ENCODE measurements around the gene ASPSCR1. TPM values are rescaled to one million over a fixed set of nuclear protein-coding genes. Genes with fewer than 3 reads are reported as not detected.

Gene ASPSCR1
- total RNA-seq, 2 experiments from 2014 or later = 27.0 to 33.7 TPM

DNA sequence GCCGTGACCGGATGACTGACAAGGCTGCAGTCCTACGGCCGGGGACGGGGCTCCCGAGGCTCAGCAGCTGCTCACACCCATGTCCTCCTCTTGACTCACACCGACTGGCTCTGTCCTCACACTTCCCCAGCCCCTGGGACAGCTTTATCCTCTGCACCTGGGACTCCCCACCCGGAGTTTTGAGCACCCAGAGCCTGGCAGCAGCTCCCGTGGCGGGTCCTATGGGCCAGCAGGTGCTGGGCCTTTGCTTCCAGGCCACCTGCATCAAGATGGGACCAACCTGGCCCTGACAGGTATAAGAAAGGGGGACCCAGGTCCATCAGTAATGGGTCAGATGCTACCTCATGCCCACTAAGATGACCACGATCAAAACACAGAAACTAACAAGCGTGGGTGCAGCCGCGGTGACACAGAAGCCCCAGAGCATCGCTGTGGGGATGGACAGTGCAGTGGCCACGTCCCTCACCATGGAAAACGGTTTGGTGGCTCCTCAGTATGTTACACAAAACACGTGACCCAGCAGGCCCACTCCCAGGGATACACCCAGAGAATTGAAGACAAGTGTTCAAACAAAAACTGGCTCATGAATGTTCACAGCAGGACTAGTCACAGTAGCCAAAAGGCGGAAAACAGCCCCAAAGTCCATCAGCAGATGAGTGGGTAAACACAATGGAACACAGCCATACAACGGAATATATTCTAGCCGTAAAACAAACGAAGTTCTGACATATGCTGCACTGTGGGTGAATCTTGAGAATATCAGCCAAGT is 13.2 kb upstream of the ASPSCR1 start:
- Mint-ChIP-seq H3K36me3 (ENCODE audit: low read depth) (no peaks in the 10 kb centered on the region), H3K9me3 (ENCODE audit: insufficient read depth) (no peaks in the 10 kb centered on the region), H3K27me3 (ENCODE audit: low read depth) (peaks cover 26% of the 10 kb centered on the region), H3K4me3 (no peak overlapping the region), H3K27ac (no peak overlapping the region), H3K4me1 (ENCODE audit: low read depth) (peaks cover 23% of the 10 kb centered on the region)
- ChIA-PET POLR2A (no interaction called here), CTCF (interaction anchor here (0.6 to 2.3 kb wide), 2 partner anchors 57 to 71 kb away, joined by 3 to 20 read pairs; partner anchors contain the start of genes CENPX and LRRC45)
- ATAC-seq = no peak
- no peak for DNase-seq

DNA sequence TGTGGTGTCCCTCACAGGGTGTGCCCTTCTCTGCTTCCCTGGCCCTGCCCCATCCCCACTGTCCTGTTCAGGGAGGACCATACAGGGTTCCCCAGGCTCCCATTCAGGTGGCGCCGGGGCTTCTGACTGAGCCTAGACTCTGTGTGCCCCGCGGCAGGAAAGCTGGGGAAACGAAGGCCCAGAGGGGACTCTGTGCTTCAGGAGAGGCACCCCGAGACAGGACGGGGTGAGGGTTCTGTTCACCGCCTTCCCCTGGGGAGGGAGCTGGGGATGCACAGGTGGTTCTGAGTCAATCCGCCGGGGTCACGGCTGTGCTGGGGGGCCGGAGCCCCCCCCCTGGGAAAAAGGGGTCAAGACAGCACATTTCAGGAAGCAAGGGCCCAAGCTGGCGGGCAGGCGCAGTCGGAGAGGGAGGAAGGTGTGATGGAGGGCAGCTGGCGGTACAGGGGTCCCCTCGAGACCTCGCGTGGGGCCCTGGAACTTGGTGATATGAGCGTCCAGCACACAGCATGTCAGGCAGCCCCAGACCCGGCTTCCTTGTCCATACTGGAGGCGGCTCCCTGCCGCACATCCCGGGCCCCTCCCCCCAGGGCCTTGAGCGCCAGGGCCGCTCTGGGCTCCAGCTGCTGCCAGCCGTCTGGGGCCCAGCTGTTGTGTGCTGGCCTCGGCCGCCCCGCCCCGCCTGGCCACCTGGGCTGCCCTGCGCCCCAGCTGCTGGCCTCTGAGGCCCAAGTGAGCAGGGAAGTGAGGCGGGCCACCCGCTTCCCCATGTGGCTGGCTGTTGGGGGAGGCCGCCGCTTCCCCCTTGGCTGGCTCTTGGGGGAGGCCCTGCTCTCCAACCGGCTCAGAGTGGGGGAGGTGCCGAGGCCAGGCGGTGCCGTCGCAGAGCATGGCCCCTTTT is 10.8 kb upstream of the ASPSCR1 start:
- H3K4me1 Mint-ChIP-seq (ENCODE audit: low read depth) = peaks cover 23% of the 10 kb centered on the region
- POLR2A ChIA-PET = interaction anchor here (1.1 to 1.9 kb wide), 2 partner anchors 10 to 12 kb away, joined by 3 to 7 read pairs; no protein-coding TSS in a partner anchor
- H3K9me3 Mint-ChIP-seq (ENCODE audit: insufficient read depth) = no peaks in the 10 kb centered on the region
- H3K36me3 Mint-ChIP-seq (ENCODE audit: low read depth) = no peaks in the 10 kb centered on the region
- peaks cover 26% of the 10 kb centered on the region for H3K27me3 Mint-ChIP-seq (ENCODE audit: low read depth)
- CTCF ChIA-PET = interaction anchor here (1.0 to 1.4 kb wide), 3 partner anchors 53 to 64 kb away, joined by 3 to 5 read pairs (median 4); partner anchors contain the start of genes CENPX and LRRC45
- H3K4me3 Mint-ChIP-seq = no peak overlapping the region
- no peak overlapping the region for H3K27ac Mint-ChIP-seq
- ATAC-seq (no peak), DNase-seq (no peak)

DNA sequence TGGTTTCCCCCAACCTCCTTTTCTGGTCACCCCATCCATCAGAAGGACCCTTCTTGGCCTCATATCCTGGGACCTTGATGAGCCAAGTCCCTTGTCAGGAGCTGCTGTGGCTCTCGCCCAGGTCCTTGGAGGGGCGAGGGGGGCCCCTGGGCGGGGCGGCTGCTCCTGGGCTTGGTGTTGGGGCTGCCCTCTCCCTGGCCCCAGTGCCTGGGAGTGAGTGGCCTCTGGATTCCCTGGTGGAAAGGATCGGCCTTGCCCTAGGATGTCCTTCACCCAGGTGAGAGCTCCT is 10.2 kb upstream of the ASPSCR1 start:
- CTCF ChIA-PET = interaction anchor here (1.0 to 1.9 kb wide), 4 partner anchors 8 to 239 kb away, joined by 3 to 9 read pairs (median 4); partner anchors contain the start of genes CENPX and LRRC45
- ATAC-seq (peak; percentile 4), DNase-seq (no peak)
- H3K27ac Mint-ChIP-seq = peak overlapping the region; percentile 52
- H3K4me3 Mint-ChIP-seq = peak overlapping the region; percentile 22
- no peaks in the 10 kb centered on the region for H3K36me3 Mint-ChIP-seq (ENCODE audit: low read depth)
- no peaks in the 10 kb centered on the region for H3K9me3 Mint-ChIP-seq (ENCODE audit: insufficient read depth)
- peaks cover 24% of the 10 kb centered on the region for H3K27me3 Mint-ChIP-seq (ENCODE audit: low read depth)
- peaks cover 21% of the 10 kb centered on the region for H3K4me1 Mint-ChIP-seq (ENCODE audit: low read depth)
- POLR2A ChIA-PET = interaction anchor here (1.3 to 1.9 kb wide), 2 partner anchors 9 to 50 kb away, joined by 4 to 7 read pairs; no protein-coding TSS in a partner anchor

- peak overlapping the region; percentile 49 for H3K4me3 Mint-ChIP-seq
- no peaks in the 10 kb centered on the region for H3K9me3 Mint-ChIP-seq (ENCODE audit: insufficient read depth)
- CTCF ChIA-PET = interaction anchor here (1.0 to 1.9 kb wide), 4 partner anchors 8 to 239 kb away, joined by 3 to 9 read pairs (median 4); partner anchors contain the start of genes CENPX and LRRC45
Observed at GRCh38 chr17:81967533-81968395, 9.7 kb upstream of the ASPSCR1 start.

DNA sequence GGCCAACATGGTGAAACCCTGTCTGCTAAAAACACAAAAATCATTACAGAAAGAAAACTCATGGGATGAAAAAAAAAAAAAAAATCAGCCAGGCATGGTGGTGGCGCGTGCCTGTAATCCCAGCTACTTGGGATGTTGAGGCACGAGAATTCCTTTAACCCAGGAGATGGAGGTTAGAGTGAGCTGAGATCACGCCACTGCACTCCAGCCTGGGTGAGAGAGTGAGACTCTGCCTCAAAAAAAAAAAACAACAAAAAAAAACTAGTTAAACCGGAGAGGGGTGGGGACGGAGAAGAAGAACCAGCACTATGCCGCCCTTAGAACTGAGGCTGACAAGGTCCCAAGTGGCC is 9.1 kb upstream of the ASPSCR1 start:
- POLR2A ChIA-PET = interaction anchor here (1.3 to 1.9 kb wide), 2 partner anchors 8 to 51 kb away, joined by 4 to 7 read pairs; no protein-coding TSS in a partner anchor
- H3K36me3 Mint-ChIP-seq (ENCODE audit: low read depth) = no peaks in the 10 kb centered on the region

More at GRCh38 chr17:81967533-81968395, 9.7 kb upstream of the ASPSCR1 start:
- peak; percentile 95 for DNase-seq
- H3K36me3 Mint-ChIP-seq (ENCODE audit: low read depth) = no peaks in the 10 kb centered on the region
- peak; percentile 98 for ATAC-seq
- H3K27ac Mint-ChIP-seq = peak overlapping the region; percentile 80
- H3K4me1 Mint-ChIP-seq (ENCODE audit: low read depth) = peaks cover 19% of the 10 kb centered on the region
- POLR2A ChIA-PET = interaction anchor here (1.3 to 1.9 kb wide), 2 partner anchors 9 to 50 kb away, joined by 4 to 7 read pairs; no protein-coding TSS in a partner anchor
- H3K27me3 Mint-ChIP-seq (ENCODE audit: low read depth) = peaks cover 19% of the 10 kb centered on the region

GRCh38 chr17:81968850-81969812 is 8.3 kb upstream of the ASPSCR1 start:
- ChIA-PET CTCF (interaction anchor here (1.9 kb wide), 1 partner anchor 10 kb away, joined by 9 read pairs; no protein-coding TSS in a partner anchor), POLR2A (no interaction called here)
- Mint-ChIP-seq H3K4me3 (no peak overlapping the region), H3K4me1 (ENCODE audit: low read depth) (peaks cover 19% of the 10 kb centered on the region), H3K27me3 (ENCODE audit: low read depth) (peaks cover 7% of the 10 kb centered on the region), H3K9me3 (ENCODE audit: insufficient read depth) (peaks cover 1% of the 10 kb centered on the region), H3K36me3 (ENCODE audit: low read depth) (no peaks in the 10 kb centered on the region), H3K27ac (no peak overlapping the region)
- ATAC-seq (no peak), DNase-seq (no peak)

More for the DNA sequence above, 9.1 kb upstream of the ASPSCR1 start:
- Mint-ChIP-seq H3K9me3 (ENCODE audit: insufficient read depth) (no peaks in the 10 kb centered on the region), H3K27ac (peak overlapping the region; percentile 80), H3K4me1 (ENCODE audit: low read depth) (peaks cover 19% of the 10 kb centered on the region), H3K27me3 (ENCODE audit: low read depth) (peaks cover 15% of the 10 kb centered on the region), H3K4me3 (peak overlapping the region; percentile 49)
- DNase-seq (no peak), ATAC-seq (no peak)
- CTCF ChIA-PET = interaction anchor here (1.3 to 1.9 kb wide), 2 partner anchors 9 to 238 kb away, joined by 3 to 9 read pairs; no protein-coding TSS in a partner anchor

DNA sequence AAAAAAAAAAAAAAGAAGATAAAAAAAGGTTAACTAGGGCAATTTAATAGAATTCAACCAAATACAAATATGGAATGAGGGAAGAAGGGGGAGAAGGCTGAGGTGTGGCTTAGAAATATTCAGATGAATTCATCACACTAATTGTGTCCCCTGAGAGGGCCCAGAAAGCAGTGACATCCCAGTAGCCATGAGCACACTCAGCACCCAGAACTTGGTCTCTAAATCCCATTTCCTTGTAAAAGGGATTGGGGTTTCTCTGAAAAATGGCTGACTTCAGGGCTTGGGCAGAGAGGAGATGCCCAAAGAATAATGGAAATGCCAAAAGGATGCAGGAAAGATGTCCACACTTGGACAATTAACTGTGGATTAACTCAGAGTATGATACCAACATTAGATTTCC is 4.0 kb upstream of the ASPSCR1 start:
- Mint-ChIP-seq H3K27me3 (ENCODE audit: low read depth) (peaks cover 6% of the 10 kb centered on the region), H3K4me3 (no peak overlapping the region), H3K36me3 (ENCODE audit: low read depth) (no peaks in the 10 kb centered on the region), H3K4me1 (ENCODE audit: low read depth) (peaks cover 18% of the 10 kb centered on the region), H3K9me3 (ENCODE audit: insufficient read depth) (peaks cover 3% of the 10 kb centered on the region), H3K27ac (no peak overlapping the region)
- DNase-seq (no peak), ATAC-seq (no peak)
- ChIA-PET POLR2A (no interaction called here), CTCF (no interaction called here)

GRCh38 chr17:81976332-81977210 is 858 bp upstream of the ASPSCR1 start:
- H3K9me3 Mint-ChIP-seq (ENCODE audit: insufficient read depth) = peaks cover 3% of the 10 kb centered on the region
- DNase-seq (no peak), ATAC-seq (no peak)
- peak overlapping the region; percentile 98 for H3K27ac Mint-ChIP-seq
- H3K4me3 Mint-ChIP-seq = peak overlapping the region; percentile 94
- H3K27me3 Mint-ChIP-seq (ENCODE audit: low read depth) = peaks cover 6% of the 10 kb centered on the region
- H3K36me3 Mint-ChIP-seq (ENCODE audit: low read depth) = peaks cover 12% of the 10 kb centered on the region
- POLR2A ChIA-PET = interaction anchor here (0.6 to 1.4 kb wide), 5 partner anchors 9 to 139 kb away, joined by 3 to 7 read pairs (median 3); no protein-coding TSS in a partner anchor
- CTCF ChIA-PET = interaction anchor here (1.1 to 1.5 kb wide), 2 partner anchors 14 to 17 kb away, joined by 3 to 7 read pairs; no protein-coding TSS in a partner anchor
- peaks cover 41% of the 10 kb centered on the region for H3K4me1 Mint-ChIP-seq (ENCODE audit: low read depth)

- ATAC-seq (no peak), DNase-seq (no peak)
- ChIA-PET CTCF (interaction anchor here (1.0 kb wide), 1 partner anchor 52 kb away, joined by 4 read pairs; no protein-coding TSS in a partner anchor), POLR2A (interaction anchor here (1.0 kb wide), 1 partner anchor 12 kb away, joined by 3 read pairs; no protein-coding TSS in a partner anchor)
- peaks cover 47% of the 10 kb centered on the region for H3K4me1 Mint-ChIP-seq (ENCODE audit: low read depth)
- H3K27me3 Mint-ChIP-seq (ENCODE audit: low read depth) = peaks cover 6% of the 10 kb centered on the region
- peaks cover 3% of the 10 kb centered on the region for H3K9me3 Mint-ChIP-seq (ENCODE audit: insufficient read depth)
- H3K36me3 Mint-ChIP-seq (ENCODE audit: low read depth) = peaks cover 12% of the 10 kb centered on the region
- H3K4me3 Mint-ChIP-seq = peak overlapping the region; percentile 66
- peak overlapping the region; percentile 46 for H3K27ac Mint-ChIP-seq
Observed at GRCh38 chr17:81978524-81979298, 1.3 kb downstream of the ASPSCR1 start.
